IMR-90 (cell line): ENCODE results near the gene CYTH2. TPM values are rescaled to one million over a fixed set of nuclear protein-coding genes. Genes with fewer than 3 reads are reported as not detected.
A peak's percentile ranks its signal among the peaks of the same experiment; 100 is the strongest.

Experiments used
- ATAC-seq: fragments of 200-7000 bp; cut with Tn5 transposase; 2 replicates; pipeline ENCODE4 v1.9.1; 2020; ENCODE audit warnings: low read depth, mild to moderate bottlenecking, moderate library complexity
- BruUV-seq: library from RNA; stranded (reverse); fragments of 400-500 nt; replicated peaks from 2 replicates; lab custom pipeline; 2021; lab: Mats Ljungman, UMichigan
- CTCF ChIA-PET: fragments of 300-600 bp; formaldehyde crosslinking; extraction: SDS; loops from one replicate; lab custom pipeline; 2021; ENCODE audit warnings: antibody characterized with exemption; lab: Yijun Ruan, JAX
- POLR2A ChIA-PET: fragments of 300-600 bp; sonication (Branson Sonifier 250); formaldehyde crosslinking; loops from one replicate; lab custom pipeline; 2022; ENCODE audit warnings: antibody characterized with exemption; ENCODE audit not compliant: unreplicated experiment; lab: Charles Lee
- DNase-seq: peaks from one replicate; pipeline ENCODE4 v3.0.0; 2013
- H2AFZ ChIP-seq: replicated peaks from 2 replicates; pipeline ENCODE3; 2013; ENCODE audit warnings: low read length, mild to moderate bottlenecking; ENCODE audit not compliant: poor library complexity
- H2AK5ac ChIP-seq: 2 replicates; pipeline ENCODE4 v1.6.1; 2013; ENCODE audit warnings: low read depth, low read length, inconsistent platforms
- H2AK9ac ChIP-seq: replicated peaks from 2 replicates; pipeline ENCODE3; 2013; ENCODE audit warnings: mild to moderate bottlenecking, low read depth, low read length, moderate library complexity; ENCODE audit not compliant: poor library complexity
- H2BK120ac ChIP-seq: 2 replicates; pipeline ENCODE4 v1.6.1; 2013; ENCODE audit warnings: low read depth, low read length, inconsistent platforms
- H2BK15ac ChIP-seq: 3 replicates; pipeline ENCODE4 v1.6.1; 2013; ENCODE audit warnings: low read depth, low read length, inconsistent platforms
- H2BK20ac ChIP-seq: 2 replicates; pipeline ENCODE4 v1.6.1; 2013; ENCODE audit warnings: low read depth, mild to moderate bottlenecking, inconsistent platforms, low read length, moderate library complexity
- H2BK5ac ChIP-seq: 2 replicates; pipeline ENCODE4 v1.6.1; 2013; ENCODE audit warnings: mild to moderate bottlenecking, low read depth, low read length, inconsistent platforms; ENCODE audit not compliant: poor library complexity, severe bottlenecking
- H3K14ac ChIP-seq: replicated peaks from 2 replicates; pipeline ENCODE4 v1.6.1; 2013; ENCODE audit warnings: low read depth, low read length, inconsistent platforms
- H3K18ac ChIP-seq: 2 replicates; pipeline ENCODE4 v1.6.1; 2013; ENCODE audit warnings: low read depth, low read length, control low read depth
- H3K23ac ChIP-seq: 2 replicates; pipeline ENCODE4 v1.6.1; 2013; ENCODE audit warnings: low read depth, low read length, inconsistent platforms
- H3K27ac ChIP-seq: 2 replicates; pipeline ENCODE4 v1.5.1; 2013; ENCODE audit warnings: mild to moderate bottlenecking, control low read depth, low read length; ENCODE audit not compliant: insufficient read depth
- H3K27me3 ChIP-seq: 2 replicates; pipeline ENCODE4 v1.6.1; 2013; ENCODE audit warnings: low read length; ENCODE audit not compliant: control insufficient read depth, insufficient read depth
- H3K36me3 ChIP-seq: 2 replicates; pipeline ENCODE4 v1.6.1; 2013; ENCODE audit warnings: low read length, mixed read lengths; ENCODE audit not compliant: control insufficient read depth, insufficient read depth
- H3K4ac ChIP-seq: 2 replicates; pipeline ENCODE4 v1.6.1; 2013; ENCODE audit warnings: low read depth, low read length, inconsistent platforms
- H3K4me1 ChIP-seq: 2 replicates; pipeline ENCODE4 v1.6.1; 2013; ENCODE audit warnings: low read length, mixed read lengths; ENCODE audit not compliant: control insufficient read depth, insufficient read depth
- H3K4me2 ChIP-seq: 2 replicates; pipeline ENCODE4 v1.6.1; 2013; ENCODE audit warnings: low read depth, mild to moderate bottlenecking, control low read depth, low read length, moderate library complexity
- H3K4me3 ChIP-seq: 2 replicates; pipeline ENCODE4 v1.5.1; 2013; ENCODE audit warnings: low read depth, mild to moderate bottlenecking, control low read depth, low read length, moderate library complexity; ENCODE audit not compliant: insufficient read depth
- H3K56ac ChIP-seq: 2 replicates; pipeline ENCODE4 v1.6.1; 2013; ENCODE audit warnings: low read length, inconsistent platforms; ENCODE audit not compliant: insufficient read depth; ENCODE audit errors: extremely low read depth
- H3K79me1 ChIP-seq, 2 experiments: 2 replicates each; pipeline ENCODE4 v1.6.1; 2013; ENCODE audit warnings: low read length in 2 of 2, inconsistent platforms in 1 of 2, low read depth in 1 of 2
- H3K9ac ChIP-seq: 2 replicates; pipeline ENCODE4 v1.6.1; 2013; ENCODE audit warnings: low read depth, low read length, control low read depth
- H3K9me1 ChIP-seq: 2 replicates; pipeline ENCODE4 v1.6.1; 2013; ENCODE audit warnings: low read length, inconsistent platforms; ENCODE audit not compliant: insufficient read depth
- H3K9me3 ChIP-seq: 2 replicates; pipeline ENCODE4 v1.6.1; 2013; ENCODE audit warnings: low read length; ENCODE audit not compliant: control insufficient read depth, insufficient read depth
- H4K20me1 ChIP-seq: 2 replicates; pipeline ENCODE4 v1.6.1; 2013; ENCODE audit warnings: low read length, inconsistent platforms; ENCODE audit not compliant: insufficient read depth
- H4K5ac ChIP-seq: 2 replicates; pipeline ENCODE4 v1.6.1; 2013; ENCODE audit warnings: mild to moderate bottlenecking, low read depth, low read length, control low read depth
- H4K8ac ChIP-seq, 2 experiments: 2 replicates each; pipeline ENCODE4 v1.6.1; 2013; ENCODE audit warnings: low read depth in 2 of 2, low read length in 2 of 2, control low read depth in 1 of 2, inconsistent platforms in 1 of 2
- H4K91ac ChIP-seq: 2 replicates; pipeline ENCODE4 v1.6.1; 2013; ENCODE audit warnings: low read depth, low read length, inconsistent platforms; ENCODE audit not compliant: insufficient read depth
- BHLHE40 ChIP-seq: fragments of 150-350 bp; IDR thresholded peaks from 2 replicates; pipeline ENCODE4 v1.6.1; 2016; ENCODE audit warnings: mild to moderate bottlenecking, low read depth, low read length
- CEBPB ChIP-seq: IDR thresholded peaks from 2 replicates; pipeline ENCODE4 v1.6.1; 2012; ENCODE audit warnings: low read depth, low read length, improper control_type of control experiment
- CHD1 ChIP-seq: IDR thresholded peaks from 2 replicates; pipeline ENCODE4 v1.6.1; 2012; ENCODE audit warnings: low read depth, low read length, improper control_type of control experiment
- MAFK ChIP-seq: IDR thresholded peaks from 2 replicates; pipeline ENCODE4 v1.6.1; 2012; ENCODE audit warnings: low read depth, low read length, improper control_type of control experiment
- MXI1 ChIP-seq: IDR thresholded peaks from 2 replicates; pipeline ENCODE4 v1.6.1; 2012; ENCODE audit warnings: low read depth, mild to moderate bottlenecking, low read length, moderate library complexity, borderline replicate concordance
- NFE2L2 ChIP-seq: fragments of 150-350 bp; IDR thresholded peaks from 2 replicates; pipeline ENCODE4 v1.6.1; 2016; ENCODE audit warnings: low read depth, mild to moderate bottlenecking, low read length
- RAD21 ChIP-seq: IDR thresholded peaks from 2 replicates; pipeline ENCODE4 v1.6.1; 2012; ENCODE audit warnings: low read length, improper control_type of control experiment
- RCOR1 ChIP-seq: IDR thresholded peaks from 2 replicates; pipeline ENCODE4 v1.6.1; 2012; ENCODE audit warnings: mild to moderate bottlenecking, low read length, improper control_type of control experiment; ENCODE audit not compliant: insufficient replicate concordance
- RFX5 ChIP-seq: IDR thresholded peaks from 2 replicates; pipeline ENCODE4 v1.8.0; 2012; ENCODE audit warnings: low read depth, mild to moderate bottlenecking, low read length, moderate library complexity
- SMC3 ChIP-seq: fragments of 150-350 bp; IDR thresholded peaks from 2 replicates; pipeline ENCODE4 v1.6.1; 2016; ENCODE audit warnings: low read depth, mild to moderate bottlenecking, antibody characterized with exemption, low read length, moderate library complexity
- USF2 ChIP-seq: fragments of 150-350 bp; IDR thresholded peaks from 2 replicates; pipeline ENCODE4 v1.6.1; 2017; ENCODE audit warnings: mild to moderate bottlenecking, antibody characterized with exemption, low read length, low read depth
- WGBS, 2 experiments: methylation state at CpG; one replicate each; pipeline versions ENCODE4 v1.1.5 to v1.1.7; 2013; ENCODE audit warnings: missing lambda C conversion rate in 2 of 2; ENCODE audit not compliant: insufficient read length in 1 of 2; ENCODE audit errors: extremely low coverage in 2 of 2; 5-methylcytosine and 5-hydroxymethylcytosine counted together
- dilution Hi-C: fragments of 300-500 bp; cut with HindIII; formaldehyde crosslinking; loops from one replicate; pipeline ENCODE4 v1.14.3; 2018; ENCODE audit warnings: low sequenced_read_pairs; ENCODE audit not compliant: unreplicated experiment
- in situ Hi-C: fragments of 300-500 bp; cut with MboI; formaldehyde crosslinking; loops from 3 replicates; pipeline ENCODE4 v1.14.3; 2019; ENCODE audit warnings: low sequenced_read_pairs, inconsistent platforms, mixed read lengths
- intact Hi-C: fragments of 100-400 bp; cut with micrococcal nuclease; formaldehyde crosslinking; loops from 2 replicates; pipeline ENCODE4 v1.10.0; 2022
- polyA plus RNA-seq, 3 experiments: library from polyadenylated mRNA; depleted of rRNA; stranded (reverse); fragments of >200 nt; gene quantifications; 2 replicates each; pipeline ENCODE4 v1.2.3, GENCODE V29; 2012; ENCODE audit warnings: low replicate concordance in 1 of 3
- total RNA-seq: library from RNA; depleted of rRNA; stranded (reverse); fragments of >200 nt; gene quantifications from 2 replicates; pipeline ENCODE4 v1.2.3, GENCODE V29; 2012
- TF ChIP-seq, protein P1 (sequence below): conservative IDR thresholded peaks from 2 replicates; pipeline ENCODE4 v1.5.1; 2012; ENCODE audit warnings: mild to moderate bottlenecking, low read depth, low read length, improper control_type of control experiment
- TF ChIP-seq, protein P2 (sequence below): fragments of 150-350 bp; IDR thresholded peaks from 2 replicates; pipeline ENCODE4 v1.6.1; 2016; ENCODE audit warnings: low read depth, mild to moderate bottlenecking, low read length, moderate library complexity, borderline replicate concordance

Gene CYTH2
- total and polyA plus RNA-seq, 2 of the 4 experiments (the other 2 are of a cell fraction) = 35.8 to 62.0 TPM

DNA sequence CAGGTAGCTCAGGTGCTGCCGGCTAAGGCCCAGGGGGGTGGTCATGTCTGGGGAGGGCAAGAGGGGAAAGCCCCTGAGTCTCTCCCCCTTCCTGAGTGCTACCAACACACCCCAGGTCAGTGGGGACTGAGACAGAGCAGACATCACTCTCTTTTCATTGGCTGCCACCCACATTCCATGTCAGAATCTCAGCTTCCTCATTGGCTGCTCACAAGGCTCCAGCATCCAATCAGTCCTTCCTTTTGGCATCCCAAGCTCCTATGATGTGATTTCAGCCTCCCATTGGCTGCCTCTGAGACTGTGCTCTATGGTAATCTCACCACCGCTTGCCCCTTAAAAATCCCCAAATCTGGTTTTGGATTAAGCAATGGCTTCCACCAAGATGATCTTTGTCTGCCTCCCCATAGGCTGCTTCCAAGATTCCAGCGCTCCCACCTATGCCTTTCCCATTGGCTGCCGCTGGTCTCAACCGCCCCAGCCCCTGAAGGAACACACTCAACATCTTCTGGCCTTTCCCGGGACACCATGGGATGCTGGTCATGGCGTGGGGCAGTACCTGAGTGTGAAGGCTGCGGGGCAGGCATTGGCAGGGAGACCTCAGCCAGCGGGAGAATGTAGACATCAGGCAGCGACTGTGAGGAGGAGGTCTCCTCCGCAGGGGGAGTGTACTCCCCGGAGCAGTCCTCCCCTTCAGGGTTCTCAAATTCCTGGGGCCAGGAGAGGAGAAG lies 40.5 kb downstream of the CYTH2 start:
- intact Hi-C loops = loop anchor here (5.0 kb wide), 1 partner anchor 43 kb away; the partner anchor contains the start of gene SULT2B1
- dilution Hi-C loops = no loop called here
- POLR2A ChIA-PET = no interaction called here

More for the DNA sequence above, 40.5 kb downstream of the CYTH2 start:
- Histone ChIP-seq H3K18ac (no peak overlapping the region), H3K4me1 (no peaks in the 10 kb centered on the region), H3K4ac (no peak overlapping the region), H2AK5ac (no peak overlapping the region), H2BK5ac (no peak overlapping the region), H3K9me3 (no peaks in the 10 kb centered on the region), H2BK120ac (no peak overlapping the region), H3K27ac (no peak overlapping the region), H3K4me2 (no peak overlapping the region), H3K4me3 (no peak overlapping the region), H3K9ac (no peak overlapping the region), H3K56ac (no peak overlapping the region), H4K91ac (no peak overlapping the region), H3K27me3 (peaks cover 25% of the 10 kb centered on the region), H3K23ac (no peak overlapping the region), H3K36me3 (no peaks in the 10 kb centered on the region), H2AFZ (peak overlapping the region; percentile 48), H3K79me1 (no peaks in the 10 kb centered on the region), H3K9me1 (no peaks in the 10 kb centered on the region), H3K14ac (no peak overlapping the region), H4K5ac (no peak overlapping the region), H4K8ac (no peak overlapping the region), H2BK20ac (no peak overlapping the region), H2AK9ac (peak overlapping the region; percentile 25), H2BK15ac (no peak overlapping the region), H4K20me1 (no peaks in the 10 kb centered on the region)
- DNase-seq = no peak
- no peak for TF ChIP-seq MXI1
- TF ChIP-seq, protein P1, sequence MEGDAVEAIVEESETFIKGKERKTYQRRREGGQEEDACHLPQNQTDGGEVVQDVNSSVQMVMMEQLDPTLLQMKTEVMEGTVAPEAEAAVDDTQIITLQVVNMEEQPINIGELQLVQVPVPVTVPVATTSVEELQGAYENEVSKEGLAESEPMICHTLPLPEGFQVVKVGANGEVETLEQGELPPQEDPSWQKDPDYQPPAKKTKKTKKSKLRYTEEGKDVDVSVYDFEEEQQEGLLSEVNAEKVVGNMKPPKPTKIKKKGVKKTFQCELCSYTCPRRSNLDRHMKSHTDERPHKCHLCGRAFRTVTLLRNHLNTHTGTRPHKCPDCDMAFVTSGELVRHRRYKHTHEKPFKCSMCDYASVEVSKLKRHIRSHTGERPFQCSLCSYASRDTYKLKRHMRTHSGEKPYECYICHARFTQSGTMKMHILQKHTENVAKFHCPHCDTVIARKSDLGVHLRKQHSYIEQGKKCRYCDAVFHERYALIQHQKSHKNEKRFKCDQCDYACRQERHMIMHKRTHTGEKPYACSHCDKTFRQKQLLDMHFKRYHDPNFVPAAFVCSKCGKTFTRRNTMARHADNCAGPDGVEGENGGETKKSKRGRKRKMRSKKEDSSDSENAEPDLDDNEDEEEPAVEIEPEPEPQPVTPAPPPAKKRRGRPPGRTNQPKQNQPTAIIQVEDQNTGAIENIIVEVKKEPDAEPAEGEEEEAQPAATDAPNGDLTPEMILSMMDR = no peak
- no peak for TF ChIP-seq CEBPB
- no peak for TF ChIP-seq NFE2L2
- TF ChIP-seq CHD1 = no peak
- TF ChIP-seq MAFK = no peak
- TF ChIP-seq USF2 = no peak
- no peak for TF ChIP-seq RFX5
- TF ChIP-seq SMC3 = no peak
- TF ChIP-seq RCOR1 = no peak
- no peak for TF ChIP-seq RAD21
- TF ChIP-seq BHLHE40 = no peak
- TF ChIP-seq, protein P2, sequence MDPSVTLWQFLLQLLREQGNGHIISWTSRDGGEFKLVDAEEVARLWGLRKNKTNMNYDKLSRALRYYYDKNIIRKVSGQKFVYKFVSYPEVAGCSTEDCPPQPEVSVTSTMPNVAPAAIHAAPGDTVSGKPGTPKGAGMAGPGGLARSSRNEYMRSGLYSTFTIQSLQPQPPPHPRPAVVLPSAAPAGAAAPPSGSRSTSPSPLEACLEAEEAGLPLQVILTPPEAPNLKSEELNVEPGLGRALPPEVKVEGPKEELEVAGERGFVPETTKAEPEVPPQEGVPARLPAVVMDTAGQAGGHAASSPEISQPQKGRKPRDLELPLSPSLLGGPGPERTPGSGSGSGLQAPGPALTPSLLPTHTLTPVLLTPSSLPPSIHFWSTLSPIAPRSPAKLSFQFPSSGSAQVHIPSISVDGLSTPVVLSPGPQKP = no peak
- WGBS, 2 experiments = no CpG with 5 or more reads among the region's 12 CpGs
- in situ Hi-C loops = loop anchor here (5.0 kb wide), 1 partner anchor 73 kb away; no protein-coding TSS in a partner anchor
- no TSS peak for BruUV-seq
- no peak for ATAC-seq
- CTCF ChIA-PET = interaction anchor here (0.6 kb wide), 1 partner anchor 9 kb away, joined by 4 read pairs; no protein-coding TSS in a partner anchor
